ENCODE results near the gene CFAP97D1.

DNA sequence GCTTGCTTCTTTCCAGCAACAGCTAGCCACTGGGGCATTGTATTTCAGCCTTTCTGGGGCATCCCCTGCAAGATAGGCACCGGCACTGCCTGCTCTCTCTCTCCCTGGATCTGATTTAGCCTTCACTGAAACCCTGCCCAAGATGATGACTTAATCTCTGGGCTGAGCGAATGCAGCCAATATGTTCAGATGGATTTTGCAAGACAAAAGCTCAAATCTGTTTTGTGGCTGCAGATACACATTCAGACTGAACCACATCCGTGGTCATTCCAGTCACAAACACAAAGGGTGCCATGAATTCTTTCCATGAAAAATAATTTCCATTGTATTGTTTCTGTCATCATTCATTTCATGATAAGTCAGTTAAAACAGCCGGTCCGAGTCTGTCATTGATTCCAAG lies 45.9 kb upstream of the CFAP97D1 start:
- TF ChIP-seq, protein P1, sequence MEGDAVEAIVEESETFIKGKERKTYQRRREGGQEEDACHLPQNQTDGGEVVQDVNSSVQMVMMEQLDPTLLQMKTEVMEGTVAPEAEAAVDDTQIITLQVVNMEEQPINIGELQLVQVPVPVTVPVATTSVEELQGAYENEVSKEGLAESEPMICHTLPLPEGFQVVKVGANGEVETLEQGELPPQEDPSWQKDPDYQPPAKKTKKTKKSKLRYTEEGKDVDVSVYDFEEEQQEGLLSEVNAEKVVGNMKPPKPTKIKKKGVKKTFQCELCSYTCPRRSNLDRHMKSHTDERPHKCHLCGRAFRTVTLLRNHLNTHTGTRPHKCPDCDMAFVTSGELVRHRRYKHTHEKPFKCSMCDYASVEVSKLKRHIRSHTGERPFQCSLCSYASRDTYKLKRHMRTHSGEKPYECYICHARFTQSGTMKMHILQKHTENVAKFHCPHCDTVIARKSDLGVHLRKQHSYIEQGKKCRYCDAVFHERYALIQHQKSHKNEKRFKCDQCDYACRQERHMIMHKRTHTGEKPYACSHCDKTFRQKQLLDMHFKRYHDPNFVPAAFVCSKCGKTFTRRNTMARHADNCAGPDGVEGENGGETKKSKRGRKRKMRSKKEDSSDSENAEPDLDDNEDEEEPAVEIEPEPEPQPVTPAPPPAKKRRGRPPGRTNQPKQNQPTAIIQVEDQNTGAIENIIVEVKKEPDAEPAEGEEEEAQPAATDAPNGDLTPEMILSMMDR (IDR thresholded peaks at IDR 0.05): no peak
- no peak for TF ChIP-seq POLR2A (IDR thresholded peaks at IDR 0.05)
